Measurements from ENCODE around the gene PHLDA2. TPM values are rescaled to one million over a fixed set of nuclear protein-coding genes. Genes with fewer than 3 reads are reported as not detected.
"Not testable (repeated sequence)": the region's sequence is repeated elsewhere in the genome, so short reads cannot be mapped to it uniquely, and the experiment has no call there.

Gene PHLDA2
- total RNA-seq, 1 donor from 2014 or later: 45.0 TPM

GRCh38 chr11:2945031-2945756, 16.0 kb upstream of the PHLDA2 start:
- peak; percentile 49 for ATAC-seq

- ATAC-seq: no peak
These were observed 15.3 kb upstream of the PHLDA2 start for GRCh38 chr11:2944530-2944929.

GRCh38 chr11:2943711-2944118, 14.5 kb upstream of the PHLDA2 start:
- peak; percentile 69 for ATAC-seq

- no peak for ATAC-seq
These were observed 13.9 kb upstream of the PHLDA2 start for GRCh38 chr11:2942872-2943710.

- ATAC-seq: no peak
These were observed 13.2 kb upstream of the PHLDA2 start for GRCh38 chr11:2942447-2942846.

- ATAC-seq: peak; percentile 42
These were observed 12.0 kb upstream of the PHLDA2 start for GRCh38 chr11:2940921-2941821.

GRCh38 chr11:2940147-2940920, 11.1 kb upstream of the PHLDA2 start:
- peak; percentile 71 for ATAC-seq

- not testable (repeated sequence) for ATAC-seq
These were observed 9.5 kb upstream of the PHLDA2 start for GRCh38 chr11:2938458-2939418.

GRCh38 chr11:2937641-2938457, 8.6 kb upstream of the PHLDA2 start:
- not testable (repeated sequence) for ATAC-seq

GRCh38 chr11:2934611-2935239, 5.5 kb upstream of the PHLDA2 start:
- no peak for ATAC-seq

- no peak for ATAC-seq
These were observed 4.9 kb upstream of the PHLDA2 start for GRCh38 chr11:2934021-2934550.

GRCh38 chr11:2933375-2934020, 4.3 kb upstream of the PHLDA2 start:
- peak; percentile 81 for ATAC-seq

- ATAC-seq: peak; percentile 12
These were observed 3.6 kb upstream of the PHLDA2 start for GRCh38 chr11:2932850-2933251.

GRCh38 chr11:2931771-2932738, 2.8 kb upstream of the PHLDA2 start:
- no peak for ATAC-seq

- no peak for ATAC-seq
These were observed 2.2 kb upstream of the PHLDA2 start for GRCh38 chr11:2931420-2931746.

- ATAC-seq: peak; percentile 49
These were observed 1.6 kb upstream of the PHLDA2 start for GRCh38 chr11:2930704-2931419.
